GM12801 (cell line): ENCODE results near the gene RXYLT1.

Experiments used
- CTCF ChIP-seq: IDR thresholded peaks from one replicate; pipeline ENCODE4 v1.5.1; 2011; ENCODE audit warnings: control low read depth; ENCODE audit not compliant: insufficient read length; ENCODE audit errors: extremely low read depth

RXYLT1 gene

GRCh38 chr12:63770375-63770774 lies 9.3 kb upstream of the RXYLT1 start:
- no peak for TF ChIP-seq CTCF

GRCh38 chr12:63777340-63777739 lies 2.4 kb upstream of the RXYLT1 start:
- TF ChIP-seq CTCF = no peak

GRCh38 chr12:63782466-63782865 lies 2.8 kb downstream of the RXYLT1 start:
- no peak for TF ChIP-seq CTCF

GRCh38 chr12:63787306-63787705 lies 7.6 kb downstream of the RXYLT1 start:
- no peak for TF ChIP-seq CTCF

- TF ChIP-seq CTCF = no peak
These were observed 10.9 kb downstream of the RXYLT1 start for GRCh38 chr12:63790608-63790945.

- no peak for TF ChIP-seq CTCF
These were observed 12.6 kb downstream of the RXYLT1 start for GRCh38 chr12:63792338-63792737.

GRCh38 chr12:63795032-63795687 lies 15.5 kb downstream of the RXYLT1 start:
- TF ChIP-seq CTCF = no peak

- no peak for TF ChIP-seq CTCF
These were observed 16.2 kb downstream of the RXYLT1 start for GRCh38 chr12:63795944-63796343.
